ENCODE measurements around the gene RXFP1.

The RXFP1 gene

DNA sequence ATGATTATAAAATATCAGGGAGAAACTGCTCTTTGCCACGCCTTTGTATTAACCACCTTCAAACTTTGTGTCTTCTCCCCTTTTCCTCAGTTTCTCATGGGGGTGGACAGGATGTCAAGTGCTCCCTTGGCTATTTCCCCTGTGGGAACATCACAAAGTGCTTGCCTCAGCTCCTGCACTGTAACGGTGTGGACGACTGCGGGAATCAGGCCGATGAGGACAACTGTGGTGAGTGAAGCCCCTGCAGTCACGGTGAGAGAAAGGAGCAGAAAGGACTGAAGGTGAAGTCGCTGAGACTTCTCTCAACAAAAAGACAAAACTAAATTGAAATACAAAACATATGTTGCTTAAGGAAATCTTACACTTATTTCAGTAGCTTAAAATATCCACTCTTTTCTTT lies 50.9 kb downstream of the RXFP1 start:
- no peak for DNase-seq (ENCODE audit: low spot score)
- no peak for TF ChIP-seq CTCF (IDR thresholded peaks at IDR 0.05; ENCODE audit: extremely low read depth, missing control alignments)

- TF ChIP-seq CTCF (IDR thresholded peaks at IDR 0.05; ENCODE audit: extremely low read depth, missing control alignments) = peak; percentile 9
- no peak for DNase-seq (ENCODE audit: low spot score)
Observed at GRCh38 chr4:158578476-158578875, 56.8 kb downstream of the RXFP1 start.

GRCh38 chr4:158580064-158580463 lies 58.4 kb downstream of the RXFP1 start:
- no peak for TF ChIP-seq CTCF (IDR thresholded peaks at IDR 0.05; ENCODE audit: extremely low read depth, missing control alignments)
- DNase-seq (ENCODE audit: low spot score) = no peak

GRCh38 chr4:158581161-158581560 lies 59.5 kb downstream of the RXFP1 start:
- no peak for TF ChIP-seq CTCF (IDR thresholded peaks at IDR 0.05; ENCODE audit: extremely low read depth, missing control alignments)
- DNase-seq (ENCODE audit: low spot score) = no peak

- TF ChIP-seq CTCF (IDR thresholded peaks at IDR 0.05; ENCODE audit: extremely low read depth, missing control alignments) = no peak
- DNase-seq (ENCODE audit: low spot score) = no peak
Observed at GRCh38 chr4:158586881-158587280, 65.2 kb downstream of the RXFP1 start.

DNA sequence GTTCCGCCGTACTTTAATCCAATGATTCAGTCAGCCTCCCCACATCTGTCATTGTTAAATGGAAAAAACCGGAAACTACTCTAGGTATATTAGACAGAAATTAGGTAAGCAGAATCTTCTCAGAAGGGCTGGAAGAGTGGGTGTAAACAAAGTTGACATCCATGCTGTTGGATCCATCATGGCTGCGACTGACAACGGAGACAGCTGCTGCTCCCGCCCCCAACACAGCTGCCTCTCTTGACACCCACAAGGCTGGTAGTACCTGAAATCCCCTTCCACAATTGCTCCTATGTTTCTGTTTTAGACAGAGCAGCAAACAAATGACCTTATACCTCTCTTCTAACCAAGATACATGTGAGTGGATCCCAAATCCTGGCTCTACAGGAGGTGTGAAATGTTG lies 66.6 kb downstream of the RXFP1 start:
- no peak for DNase-seq (ENCODE audit: low spot score)
- no peak for TF ChIP-seq CTCF (IDR thresholded peaks at IDR 0.05; ENCODE audit: extremely low read depth, missing control alignments)

DNA sequence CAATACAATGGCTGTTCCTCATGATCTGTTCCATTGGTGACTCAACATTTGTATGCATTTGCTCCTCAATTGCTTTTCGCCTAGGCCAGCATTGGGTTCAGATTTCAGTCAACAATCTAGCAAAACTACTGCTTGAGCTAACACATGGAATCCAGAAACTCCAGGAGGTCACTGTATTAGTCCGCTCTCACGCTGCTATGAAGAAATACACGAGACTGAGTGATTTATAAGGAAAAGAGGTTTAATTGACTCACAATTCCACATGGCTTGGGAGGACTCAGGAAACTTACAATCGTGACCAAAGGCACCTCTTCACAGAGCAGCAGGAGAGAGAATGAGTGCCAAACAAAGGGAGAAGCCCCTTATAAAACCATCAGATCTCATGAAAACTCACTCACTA lies 67.1 kb downstream of the RXFP1 start:
- DNase-seq (ENCODE audit: low spot score) = no peak
- no peak for TF ChIP-seq CTCF (IDR thresholded peaks at IDR 0.05; ENCODE audit: extremely low read depth, missing control alignments)
